H9 (cell line): ENCODE data around the gene ACBD5. TPM values are rescaled to one million over a fixed set of nuclear protein-coding genes. Genes with fewer than 3 reads are reported as not detected.

Experiments used
- DNase-seq: peaks from one replicate; pipeline ENCODE4 v3.0.0-alpha.2; 2017
- H2AFZ ChIP-seq: one replicate; pipeline ENCODE4 v1.6.1; 2013; ENCODE audit warnings: mild to moderate bottlenecking, low read length, control low read depth, moderate library complexity
- H2AK5ac ChIP-seq: 2 replicates; pipeline ENCODE4 v1.6.1; 2013; ENCODE audit warnings: low read length, control low read depth, mixed read lengths; ENCODE audit not compliant: insufficient read length
- H2BK120ac ChIP-seq: one replicate; pipeline ENCODE4 v1.6.1; 2013; ENCODE audit warnings: low read depth, mild to moderate bottlenecking, low read length, control low read depth, inconsistent platforms; ENCODE audit not compliant: poor library complexity, severe bottlenecking
- H2BK12ac ChIP-seq: 2 replicates; pipeline ENCODE4 v1.6.1; 2013; ENCODE audit warnings: low read length, control low read depth, mixed read lengths, low read depth; ENCODE audit not compliant: insufficient read length
- H2BK15ac ChIP-seq: 2 replicates; pipeline ENCODE4 v1.6.1; 2013; ENCODE audit warnings: low read depth, low read length, control low read depth
- H2BK20ac ChIP-seq: one replicate; pipeline ENCODE4 v1.6.1; 2013; ENCODE audit warnings: low read depth, mild to moderate bottlenecking, low read length, control low read depth, inconsistent platforms; ENCODE audit not compliant: poor library complexity, severe bottlenecking
- H2BK5ac ChIP-seq: 2 replicates; pipeline ENCODE4 v1.6.1; 2013; ENCODE audit warnings: low read length, control low read depth, mixed read lengths; ENCODE audit not compliant: insufficient read length
- H3K14ac ChIP-seq: 2 replicates; pipeline ENCODE4 v1.6.1; 2013; ENCODE audit warnings: low read length, control low read depth; ENCODE audit not compliant: insufficient read depth
- H3K18ac ChIP-seq: 2 replicates; pipeline ENCODE4 v1.6.1; 2013; ENCODE audit warnings: low read depth, mild to moderate bottlenecking, mixed read lengths, low read length, control low read depth; ENCODE audit not compliant: insufficient read length
- H3K23ac ChIP-seq: 2 replicates; pipeline ENCODE4 v1.6.1; 2013; ENCODE audit warnings: low read length, control low read depth, mixed read lengths, low read depth; ENCODE audit not compliant: insufficient read length
- H3K23me2 ChIP-seq: 2 replicates; pipeline ENCODE4 v1.6.1; 2013; ENCODE audit warnings: low read depth, mild to moderate bottlenecking, mixed read lengths, low read length, control low read depth; ENCODE audit not compliant: insufficient read length, poor library complexity, severe bottlenecking
- H3K27ac ChIP-seq: 2 replicates; pipeline ENCODE4 v1.5.1; 2013; ENCODE audit warnings: low read length, control low read depth, mixed read lengths, low read depth; ENCODE audit not compliant: insufficient read length
- H3K27me3 ChIP-seq: 2 replicates; pipeline ENCODE4 v1.6.1; 2013; ENCODE audit warnings: low read length, control low read depth, inconsistent platforms; ENCODE audit not compliant: insufficient read depth
- H3K4ac ChIP-seq: 2 replicates; pipeline ENCODE4 v1.6.1; 2013; ENCODE audit warnings: low read depth, mild to moderate bottlenecking, control low read depth, inconsistent platforms, low read length, moderate library complexity
- H3K4me1 ChIP-seq: 2 replicates; pipeline ENCODE4 v1.6.1; 2013; ENCODE audit warnings: low read length, control low read depth, inconsistent platforms; ENCODE audit not compliant: insufficient read depth
- H3K4me2 ChIP-seq: 2 replicates; pipeline ENCODE4 v1.6.1; 2013; ENCODE audit warnings: low read length, control low read depth, mixed read lengths; ENCODE audit not compliant: insufficient read length, insufficient read depth
- H3K56ac ChIP-seq: 2 replicates; pipeline ENCODE4 v1.6.1; 2013; ENCODE audit warnings: low read depth, mild to moderate bottlenecking, mixed read lengths, low read length, control low read depth; ENCODE audit not compliant: insufficient read length
- H3K79me1 ChIP-seq: 2 replicates; pipeline ENCODE4 v1.6.1; 2013; ENCODE audit warnings: low read depth, mild to moderate bottlenecking, moderate library complexity, low read length, control low read depth, inconsistent platforms; ENCODE audit not compliant: insufficient read depth, poor library complexity, severe bottlenecking
- H3K79me2 ChIP-seq: 2 replicates; pipeline ENCODE4 v1.6.1; 2013; ENCODE audit warnings: low read length, control low read depth, inconsistent platforms; ENCODE audit not compliant: insufficient read depth
- H3K9ac ChIP-seq: 2 replicates; pipeline ENCODE4 v1.6.1; 2013; ENCODE audit warnings: low read length, control low read depth, mixed read lengths; ENCODE audit not compliant: insufficient read length; ENCODE audit errors: extremely low read depth
- H3K9me3 ChIP-seq: one replicate; pipeline ENCODE4 v1.6.1; 2013; ENCODE audit warnings: low read depth, low read length, inconsistent platforms; ENCODE audit not compliant: control insufficient read depth
- H3T11ph ChIP-seq: one replicate; pipeline ENCODE4 v1.6.1; 2013; ENCODE audit warnings: mild to moderate bottlenecking, low read length, control low read depth, inconsistent platforms
- H4K20me1 ChIP-seq: one replicate; pipeline ENCODE4 v1.6.1; 2013; ENCODE audit not compliant: control insufficient read depth, insufficient read length, insufficient read depth
- H4K5ac ChIP-seq: 2 replicates; pipeline ENCODE4 v1.6.1; 2013; ENCODE audit warnings: low read depth, mild to moderate bottlenecking, mixed read lengths, low read length, control low read depth; ENCODE audit not compliant: insufficient read length
- H4K8ac ChIP-seq: replicated peaks from 2 replicates; pipeline ENCODE4 v1.6.1; 2013; ENCODE audit warnings: low read length, control low read depth, mixed read lengths, low read depth; ENCODE audit not compliant: insufficient read length
- H4K91ac ChIP-seq: 2 replicates; pipeline ENCODE4 v1.6.1; 2013; ENCODE audit warnings: low read depth, mild to moderate bottlenecking, moderate library complexity, mixed read lengths, low read length, control low read depth; ENCODE audit not compliant: insufficient read length
- H3K27ac Mint-ChIP-seq, 3 experiments: 2 replicates in 2 of 3; 3 replicates in 1 of 3; pipeline ENCODE4 v1.8.0; 2020 to 2021; ENCODE audit warnings: mixed read lengths in 3 of 3, mild to moderate bottlenecking in 1 of 3, moderate library complexity in 1 of 3
- H3K27me3 Mint-ChIP-seq: 2 replicates; pipeline ENCODE4 v1.8.0; 2021; ENCODE audit warnings: low read depth, mild to moderate bottlenecking, moderate library complexity, mixed read lengths
- H3K36me3 Mint-ChIP-seq, 3 experiments: 2 replicates in 2 of 3; 3 replicates in 1 of 3; pipeline ENCODE4 v1.8.0; 2020 to 2021; ENCODE audit warnings: low read depth in 3 of 3, mixed read lengths in 3 of 3; ENCODE audit not compliant: insufficient read depth in 1 of 3
- H3K4me1 Mint-ChIP-seq, 2 experiments: 2 replicates each; pipeline ENCODE4 v1.8.0; 2020; ENCODE audit warnings: mixed read lengths in 2 of 2
- H3K4me3 Mint-ChIP-seq, 2 experiments: 2 replicates in 1 of 2; 3 replicates in 1 of 2; pipeline ENCODE4 v1.8.0; 2020 to 2021; ENCODE audit warnings: mild to moderate bottlenecking in 2 of 2, mixed read lengths in 2 of 2, moderate library complexity in 1 of 2
- H3K9me3 Mint-ChIP-seq, 2 experiments: 2 replicates in 1 of 2; 3 replicates in 1 of 2; pipeline ENCODE4 v1.8.0; 2020; ENCODE audit warnings: mild to moderate bottlenecking in 2 of 2, mixed read lengths in 2 of 2, moderate library complexity in 1 of 2
- WGBS: extraction: QIAGEN DNeasy Blood & Tissue Kit; methylation state at CpG from one replicate; pipeline ENCODE4 v1.1.7; 2013; ENCODE audit warnings: missing lambda C conversion rate, low lambda C conversion rate, mixed read lengths; ENCODE audit not compliant: insufficient read length; ENCODE audit errors: extremely low coverage; 5-methylcytosine and 5-hydroxymethylcytosine counted together
- total RNA-seq: library from RNA; stranded (reverse); gene quantifications from 2 replicates; pipeline ENCODE4 v1.2.1, GENCODE V29; 2021
- TF ChIP-seq, protein P1 (sequence below): fragments of 200-600 bp; sonication (generic); conservative IDR thresholded peaks from 3 replicates; pipeline ENCODE4 v1.8.0; 2021; ENCODE audit warnings: antibody characterized with exemption, mild to moderate bottlenecking

The ACBD5 gene
- total RNA-seq, 1 experiment from 2014 or later: 14.2 TPM

- TF ChIP-seq, protein P1, sequence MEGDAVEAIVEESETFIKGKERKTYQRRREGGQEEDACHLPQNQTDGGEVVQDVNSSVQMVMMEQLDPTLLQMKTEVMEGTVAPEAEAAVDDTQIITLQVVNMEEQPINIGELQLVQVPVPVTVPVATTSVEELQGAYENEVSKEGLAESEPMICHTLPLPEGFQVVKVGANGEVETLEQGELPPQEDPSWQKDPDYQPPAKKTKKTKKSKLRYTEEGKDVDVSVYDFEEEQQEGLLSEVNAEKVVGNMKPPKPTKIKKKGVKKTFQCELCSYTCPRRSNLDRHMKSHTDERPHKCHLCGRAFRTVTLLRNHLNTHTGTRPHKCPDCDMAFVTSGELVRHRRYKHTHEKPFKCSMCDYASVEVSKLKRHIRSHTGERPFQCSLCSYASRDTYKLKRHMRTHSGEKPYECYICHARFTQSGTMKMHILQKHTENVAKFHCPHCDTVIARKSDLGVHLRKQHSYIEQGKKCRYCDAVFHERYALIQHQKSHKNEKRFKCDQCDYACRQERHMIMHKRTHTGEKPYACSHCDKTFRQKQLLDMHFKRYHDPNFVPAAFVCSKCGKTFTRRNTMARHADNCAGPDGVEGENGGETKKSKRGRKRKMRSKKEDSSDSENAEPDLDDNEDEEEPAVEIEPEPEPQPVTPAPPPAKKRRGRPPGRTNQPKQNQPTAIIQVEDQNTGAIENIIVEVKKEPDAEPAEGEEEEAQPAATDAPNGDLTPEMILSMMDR: no peak
- Histone ChIP-seq H3K79me2 (no peaks in the 10 kb centered on the region), H4K91ac (no peak overlapping the region), H3K9me3 (no peaks in the 10 kb centered on the region), H3K9ac (no peak overlapping the region), H3K27me3 (no peaks in the 10 kb centered on the region), H3K4ac (no peak overlapping the region), H2BK20ac (no peak overlapping the region), H4K5ac (no peak overlapping the region), H3K14ac (no peak overlapping the region), H3K23ac (no peak overlapping the region), H2BK12ac (no peak overlapping the region), H4K8ac (no peak overlapping the region), H3K18ac (no peak overlapping the region), H3K4me2 (no peak overlapping the region), H3K27ac (no peak overlapping the region), H3K79me1 (no peaks in the 10 kb centered on the region), H2BK15ac (no peak overlapping the region), H3K56ac (no peak overlapping the region), H2BK5ac (no peak overlapping the region), H2AFZ (no peak overlapping the region), H3K4me1 (no peaks in the 10 kb centered on the region; the same call in 1 of the 2 replicates), H4K20me1 (no peaks in the 10 kb centered on the region), H3K23me2 (no peaks in the 10 kb centered on the region), H3T11ph (no peak overlapping the region), H2AK5ac (no peak overlapping the region), H2BK120ac (no peak overlapping the region)
- Mint-ChIP-seq H3K4me1 (peaks cover 21 to 23% of the 10 kb centered on the region in 2 experiments), H3K4me3 (no peak overlapping the region), H3K36me3 (peaks cover 0 to 7% (median 5%) of the 10 kb centered on the region in 3 experiments; a peak in 5 of 7 replicates), H3K27me3 (peaks cover 6% of the 10 kb centered on the region; the same call in 1 of the 2 replicates), H3K27ac (no peak overlapping the region), H3K9me3 (peaks cover 0 to 4% of the 10 kb centered on the region in 2 experiments; a peak in 2 of 5 replicates)
- WGBS: no CpG with 5 or more reads among the region's 5 CpGs
- no peak for DNase-seq
Observed at GRCh38 chr10:27247006-27247405, 6.4 kb upstream of the ACBD5 start.
